Neuronal stem cell (in vitro differentiated cells): ENCODE measurements around the gene PDE6C.
A peak's percentile ranks its signal among the peaks of the same experiment; 100 is the strongest.

Experiments used
- DNase-seq: peaks from one replicate; pipeline ENCODE4 v3.0.0-alpha.2; 2013; ENCODE audit warnings: low spot score
- H2AFZ ChIP-seq: one replicate; pipeline ENCODE4 v1.6.1; 2013; ENCODE audit warnings: mild to moderate bottlenecking, low read length, inconsistent platforms
- H2AK5ac ChIP-seq: 2 replicates; pipeline ENCODE4 v1.6.1; 2013; ENCODE audit warnings: low read depth, mild to moderate bottlenecking, inconsistent platforms, low read length, moderate library complexity, mixed read lengths
- H2BK120ac ChIP-seq: 2 replicates; pipeline ENCODE4 v1.6.1; 2013; ENCODE audit warnings: low read depth, mild to moderate bottlenecking, inconsistent platforms, low read length, moderate library complexity, mixed read lengths
- H2BK12ac ChIP-seq: one replicate; pipeline ENCODE4 v1.6.1; 2013; ENCODE audit warnings: low read length, inconsistent platforms
- H2BK15ac ChIP-seq: 2 replicates; pipeline ENCODE4 v1.6.1; 2013; ENCODE audit warnings: mild to moderate bottlenecking, low read length, inconsistent platforms, mixed read lengths
- H2BK5ac ChIP-seq: one replicate; pipeline ENCODE4 v1.6.1; 2013; ENCODE audit warnings: inconsistent platforms, mild to moderate bottlenecking, low read length, moderate library complexity
- H3K14ac ChIP-seq: one replicate; pipeline ENCODE4 v1.6.1; 2013; ENCODE audit warnings: low read length, inconsistent platforms
- H3K18ac ChIP-seq: 2 replicates; pipeline ENCODE4 v1.6.1; 2013; ENCODE audit warnings: low read length, inconsistent platforms
- H3K23ac ChIP-seq: 2 replicates; pipeline ENCODE4 v1.6.1; 2013; ENCODE audit warnings: low read depth, mild to moderate bottlenecking, mixed read lengths, low read length, inconsistent platforms; ENCODE audit not compliant: poor library complexity
- H3K27ac ChIP-seq: replicated peaks from 3 replicates; pipeline ENCODE4 v1.5.1; 2013; ENCODE audit warnings: low read length, inconsistent platforms
- H3K27me3 ChIP-seq, 3 experiments: 2 replicates each; pipeline ENCODE4 v1.6.1; 2013; ENCODE audit warnings: low read length in 3 of 3, mild to moderate bottlenecking in 2 of 3, inconsistent platforms in 1 of 3, low read depth in 1 of 3, mixed read lengths in 1 of 3, moderate library complexity in 1 of 3; ENCODE audit not compliant: control insufficient read depth in 3 of 3, insufficient read depth in 3 of 3
- H3K36me3 ChIP-seq, 2 donors: replicated peaks in 1 of 2; 2 replicates each; pipeline ENCODE4 v1.6.1; 2013; ENCODE audit warnings: low read length in 2 of 2; ENCODE audit not compliant: control insufficient read depth in 2 of 2, insufficient read depth in 2 of 2
- H3K4ac ChIP-seq: 2 replicates; pipeline ENCODE4 v1.6.1; 2013; ENCODE audit warnings: inconsistent platforms, mild to moderate bottlenecking, low read length, moderate library complexity
- H3K4me1 ChIP-seq, 2 donors: 1 replicate in 1 of 2; 2 replicates in 1 of 2; pipeline ENCODE4 v1.6.1; 2013; ENCODE audit warnings: low read length in 2 of 2, low read depth in 1 of 2; ENCODE audit not compliant: control insufficient read depth in 2 of 2, insufficient read depth in 1 of 2
- H3K4me2 ChIP-seq: one replicate; pipeline ENCODE4 v1.6.1; 2013; ENCODE audit warnings: mild to moderate bottlenecking, low read length, inconsistent platforms; ENCODE audit not compliant: insufficient read depth, poor library complexity, severe bottlenecking
- H3K4me3 ChIP-seq, 2 donors: 2 replicates each; pipeline ENCODE4 v1.5.1; 2013; ENCODE audit warnings: low read length in 2 of 2, mild to moderate bottlenecking in 2 of 2, inconsistent platforms in 1 of 2, moderate library complexity in 1 of 2
- H3K79me1 ChIP-seq: one replicate; pipeline ENCODE4 v1.6.1; 2013; ENCODE audit warnings: low read depth, mild to moderate bottlenecking, inconsistent platforms, low read length, moderate library complexity
- H3K9ac ChIP-seq: one replicate; pipeline ENCODE4 v1.6.1; 2013; ENCODE audit warnings: mild to moderate bottlenecking, low read depth, low read length, inconsistent platforms; ENCODE audit not compliant: poor library complexity
- H3K9me3 ChIP-seq, 2 donors: replicated peaks in 1 of 2; 2 replicates each; pipeline versions ENCODE3 to v1.6.1; 2013; ENCODE audit warnings: low read length in 2 of 2, mild to moderate bottlenecking in 2 of 2, inconsistent platforms in 1 of 2, low read depth in 1 of 2, mixed read lengths in 1 of 2, moderate library complexity in 1 of 2; ENCODE audit not compliant: control insufficient read depth in 2 of 2, insufficient read depth in 1 of 2
- H4K8ac ChIP-seq: one replicate; pipeline ENCODE4 v1.6.1; 2013; ENCODE audit warnings: low read depth, mild to moderate bottlenecking, inconsistent platforms, low read length, moderate library complexity
- H4K91ac ChIP-seq: one replicate; pipeline ENCODE4 v1.6.1; 2013; ENCODE audit warnings: low read length, low read depth, mild to moderate bottlenecking, inconsistent platforms; ENCODE audit not compliant: poor library complexity
- WGBS, 2 donors: extraction: QIAGEN DNeasy Blood & Tissue Kit; methylation state at CpG; one replicate each; pipeline ENCODE4 v1.1.7; 2013; ENCODE audit warnings: missing lambda C conversion rate in 2 of 2, mixed read lengths in 1 of 2; ENCODE audit not compliant: insufficient read length in 2 of 2, insufficient replicate concordance in 1 of 2; ENCODE audit errors: extremely low coverage in 2 of 2; 5-methylcytosine and 5-hydroxymethylcytosine counted together

PDE6C gene

DNA sequence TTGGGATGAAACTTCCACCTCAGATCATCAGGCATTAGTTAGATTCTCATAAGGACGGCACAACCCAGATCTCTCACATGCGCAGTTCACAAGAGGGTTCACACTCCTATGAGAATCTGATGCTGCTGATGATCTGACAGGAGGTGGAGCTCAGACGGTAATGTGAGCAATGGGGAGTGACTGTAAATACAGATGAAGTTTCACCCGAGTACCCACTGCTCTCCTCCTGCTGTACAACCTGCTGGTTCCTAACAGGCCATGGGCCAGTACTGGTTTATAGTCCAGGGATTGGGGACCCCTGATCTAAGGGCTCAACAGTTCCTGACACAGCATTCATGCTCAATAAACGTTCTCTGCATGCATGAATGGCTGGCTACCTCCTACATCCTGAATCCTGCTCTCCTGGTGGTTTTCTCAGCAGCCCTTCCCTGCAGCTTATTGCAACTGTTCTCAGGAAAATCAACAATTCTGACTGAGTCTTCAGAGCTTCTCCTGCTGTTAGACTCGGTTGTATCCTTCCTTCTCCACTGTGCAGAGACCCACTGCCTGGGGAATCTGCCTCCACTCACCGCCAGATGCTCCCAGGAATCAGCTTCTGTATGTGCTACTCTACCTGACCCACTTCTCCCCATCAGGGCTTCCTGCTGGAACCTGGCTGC lies 17.4 kb downstream of the PDE6C start:
- Histone ChIP-seq H2BK15ac (no peak overlapping the region), H3K14ac (no peak overlapping the region), H3K4me3 (no peak overlapping the region), H3K36me3 (no peaks in the 10 kb centered on the region), H2AFZ (no peak overlapping the region), H3K23ac (no peak overlapping the region), H2BK12ac (no peak overlapping the region), H3K27me3 (peaks cover 0 to 6% (median 0%) of the 10 kb centered on the region in 3 experiments), H2BK5ac (no peak overlapping the region), H3K79me1 (no peaks in the 10 kb centered on the region), H3K9me3 (no peaks in the 10 kb centered on the region), H3K4ac (no peak overlapping the region), H3K4me2 (no peak overlapping the region), H4K8ac (no peak overlapping the region), H3K27ac (no peak overlapping the region), H3K18ac (no peak overlapping the region), H2BK120ac (no peak overlapping the region), H3K4me1 (peaks cover 0 to 5% of the 10 kb centered on the region in 2 donors), H4K91ac (no peak overlapping the region), H2AK5ac (no peak overlapping the region), H3K9ac (no peak overlapping the region)
- no CpG with 5 or more reads among the region's 7 CpGs for WGBS, 2 donors
- DNase-seq = no peak

GRCh38 chr10:93630625-93631557 lies 18.6 kb downstream of the PDE6C start:
- H2AK5ac ChIP-seq = no peak overlapping the region
- H2BK120ac ChIP-seq = no peak overlapping the region
- DNase-seq = no peak
- peak overlapping the region; percentile 4 for H2AFZ ChIP-seq
- H3K27ac ChIP-seq = no peak overlapping the region
- H3K18ac ChIP-seq = peak overlapping the region; percentile 22
- no peak overlapping the region for H3K14ac ChIP-seq
- H3K79me1 ChIP-seq = no peaks in the 10 kb centered on the region
- H2BK12ac ChIP-seq = no peak overlapping the region
- H2BK5ac ChIP-seq = no peak overlapping the region
- H3K4me2 ChIP-seq = no peak overlapping the region
- no peak overlapping the region for H3K23ac ChIP-seq
- no peak overlapping the region for H3K9ac ChIP-seq
- H3K9me3 ChIP-seq = no peaks in the 10 kb centered on the region
- WGBS, 2 donors = no CpG with 5 or more reads among the region's 15 CpGs
- no peak overlapping the region for H4K8ac ChIP-seq
- no peaks in the 10 kb centered on the region for H3K36me3 ChIP-seq
- H4K91ac ChIP-seq = no peak overlapping the region
- no peak overlapping the region for H3K4me3 ChIP-seq
- H3K4me1 ChIP-seq = peaks cover 0 to 5% of the 10 kb centered on the region in 2 donors
- H2BK15ac ChIP-seq = no peak overlapping the region
- H3K27me3 ChIP-seq = peaks cover 0 to 3% (median 0%) of the 10 kb centered on the region in 3 experiments
- no peak overlapping the region for H3K4ac ChIP-seq

- Histone ChIP-seq H3K27ac (no peak overlapping the region), H3K4ac (no peak overlapping the region), H3K79me1 (no peaks in the 10 kb centered on the region), H2BK12ac (no peak overlapping the region), H3K4me3 (no peak overlapping the region), H4K91ac (no peak overlapping the region), H3K4me1 (no peaks in the 10 kb centered on the region), H2BK15ac (no peak overlapping the region), H3K36me3 (no peaks in the 10 kb centered on the region), H3K9me3 (no peaks in the 10 kb centered on the region), H2BK120ac (no peak overlapping the region), H4K8ac (no peak overlapping the region), H3K23ac (no peak overlapping the region), H2AFZ (no peak overlapping the region), H3K9ac (no peak overlapping the region), H3K18ac (no peak overlapping the region), H3K14ac (no peak overlapping the region), H2BK5ac (no peak overlapping the region), H3K27me3 (peaks cover 0 to 28% (median 0%) of the 10 kb centered on the region in 3 experiments), H2AK5ac (no peak overlapping the region), H3K4me2 (no peak overlapping the region)
- WGBS, 2 donors = no CpG with 5 or more reads among the region's 7 CpGs
- no peak for DNase-seq
Observed at GRCh38 chr10:93639791-93640190, 27.5 kb downstream of the PDE6C start.

DNA sequence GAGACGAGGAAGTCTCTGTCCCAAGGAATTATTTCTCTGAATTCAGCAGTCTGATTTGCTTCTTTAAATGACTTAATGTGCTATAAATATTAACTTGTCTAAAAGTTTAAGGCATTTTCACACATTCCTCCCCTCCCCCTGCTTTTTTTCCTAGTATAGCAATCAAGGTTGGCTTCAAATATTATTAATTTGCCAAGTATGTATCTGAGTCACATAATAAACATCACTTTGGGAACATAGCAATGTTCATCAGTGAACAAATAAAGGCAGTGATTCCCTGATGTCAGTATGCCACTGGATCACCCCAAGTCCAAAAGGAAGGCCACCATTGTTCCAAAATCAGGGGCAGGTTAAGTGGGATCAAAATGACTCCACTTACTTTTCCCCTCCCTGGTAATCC lies 40.5 kb downstream of the PDE6C start:
- Histone ChIP-seq H3K4me3 (no peak overlapping the region), H3K18ac (no peak overlapping the region), H3K4me1 (no peaks in the 10 kb centered on the region), H3K4ac (no peak overlapping the region), H2BK12ac (no peak overlapping the region), H3K9me3 (no peaks in the 10 kb centered on the region), H2AFZ (no peak overlapping the region), H3K9ac (no peak overlapping the region), H2BK5ac (no peak overlapping the region), H4K8ac (no peak overlapping the region), H3K79me1 (no peaks in the 10 kb centered on the region), H3K27ac (no peak overlapping the region), H3K14ac (no peak overlapping the region), H3K23ac (no peak overlapping the region), H3K36me3 (no peaks in the 10 kb centered on the region), H2BK15ac (no peak overlapping the region), H4K91ac (no peak overlapping the region), H2AK5ac (no peak overlapping the region), H3K4me2 (no peak overlapping the region), H2BK120ac (no peak overlapping the region), H3K27me3 (peaks cover 0 to 5% (median 0%) of the 10 kb centered on the region in 3 experiments)
- DNase-seq = no peak
- no CpG with 5 or more reads among the region's 1 CpG for WGBS, 2 donors
